ENCODE data around the gene LYPD6B.
A peak's percentile ranks its signal among the peaks of the same experiment; 100 is the strongest.

LYPD6B gene

DNA sequence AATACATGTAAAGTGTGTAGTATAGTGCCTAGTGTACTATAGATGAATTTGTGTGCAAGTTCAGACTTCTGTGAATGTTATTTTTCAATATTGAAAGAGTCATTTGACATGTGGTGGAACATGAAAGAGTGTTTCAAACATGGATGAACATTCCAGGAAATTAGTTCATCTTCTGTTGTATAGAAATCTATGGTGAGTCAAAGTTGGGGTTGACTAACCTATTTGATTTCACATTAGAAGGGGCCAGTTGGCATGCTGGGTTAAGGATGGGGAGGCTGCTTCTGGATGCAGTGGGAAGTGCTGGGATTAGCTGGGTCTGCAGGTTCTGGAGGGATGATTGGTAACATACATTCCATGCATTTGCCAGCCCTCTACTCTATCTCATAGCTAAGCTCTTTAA is 50.6 kb downstream of the LYPD6B start:
- peaks cover 24% of the 10 kb centered on the region for H3K9me3 Mint-ChIP-seq
- peaks cover 2% of the 10 kb centered on the region for H3K27me3 Mint-ChIP-seq (ENCODE audit: low read depth, poor library complexity)
- no peak overlapping the region for H3K27ac Mint-ChIP-seq
- no peak for DNase-seq
- TF ChIP-seq, protein P1, sequence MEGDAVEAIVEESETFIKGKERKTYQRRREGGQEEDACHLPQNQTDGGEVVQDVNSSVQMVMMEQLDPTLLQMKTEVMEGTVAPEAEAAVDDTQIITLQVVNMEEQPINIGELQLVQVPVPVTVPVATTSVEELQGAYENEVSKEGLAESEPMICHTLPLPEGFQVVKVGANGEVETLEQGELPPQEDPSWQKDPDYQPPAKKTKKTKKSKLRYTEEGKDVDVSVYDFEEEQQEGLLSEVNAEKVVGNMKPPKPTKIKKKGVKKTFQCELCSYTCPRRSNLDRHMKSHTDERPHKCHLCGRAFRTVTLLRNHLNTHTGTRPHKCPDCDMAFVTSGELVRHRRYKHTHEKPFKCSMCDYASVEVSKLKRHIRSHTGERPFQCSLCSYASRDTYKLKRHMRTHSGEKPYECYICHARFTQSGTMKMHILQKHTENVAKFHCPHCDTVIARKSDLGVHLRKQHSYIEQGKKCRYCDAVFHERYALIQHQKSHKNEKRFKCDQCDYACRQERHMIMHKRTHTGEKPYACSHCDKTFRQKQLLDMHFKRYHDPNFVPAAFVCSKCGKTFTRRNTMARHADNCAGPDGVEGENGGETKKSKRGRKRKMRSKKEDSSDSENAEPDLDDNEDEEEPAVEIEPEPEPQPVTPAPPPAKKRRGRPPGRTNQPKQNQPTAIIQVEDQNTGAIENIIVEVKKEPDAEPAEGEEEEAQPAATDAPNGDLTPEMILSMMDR (IDR thresholded peaks at IDR 0.05): no peak
- H3K4me3 Mint-ChIP-seq: no peak overlapping the region
- peaks cover 27% of the 10 kb centered on the region for H3K36me3 Mint-ChIP-seq (ENCODE audit: low read depth)
- H3K4me1 Mint-ChIP-seq: peaks cover 23% of the 10 kb centered on the region

DNA sequence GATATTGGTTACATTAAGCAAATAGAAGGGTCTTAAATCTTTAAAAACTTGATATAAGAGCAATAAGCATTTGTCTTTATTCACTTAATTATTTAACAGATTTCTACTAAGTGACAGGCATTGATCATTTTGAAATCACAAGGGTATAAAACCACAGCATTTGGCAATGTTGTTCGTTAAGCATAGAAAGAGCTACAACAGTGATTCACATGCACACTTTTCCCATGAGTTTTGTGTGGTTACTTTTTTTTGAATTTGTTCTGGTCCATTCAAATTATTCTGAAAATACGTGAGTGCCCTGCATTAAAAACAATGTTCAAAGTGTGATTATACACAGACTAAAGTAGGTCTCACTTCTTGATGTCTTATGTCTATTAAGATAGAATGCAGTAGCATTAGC is 52.2 kb downstream of the LYPD6B start:
- no peak overlapping the region for H3K4me3 Mint-ChIP-seq
- peaks cover 24% of the 10 kb centered on the region for H3K36me3 Mint-ChIP-seq (ENCODE audit: low read depth)
- H3K9me3 Mint-ChIP-seq: peaks cover 24% of the 10 kb centered on the region
- H3K27me3 Mint-ChIP-seq (ENCODE audit: low read depth, poor library complexity): peaks cover 2% of the 10 kb centered on the region
- H3K27ac Mint-ChIP-seq: no peak overlapping the region
- DNase-seq: no peak
- H3K4me1 Mint-ChIP-seq: peaks cover 11% of the 10 kb centered on the region
- TF ChIP-seq, protein P1 (IDR thresholded peaks at IDR 0.05): no peak

DNA sequence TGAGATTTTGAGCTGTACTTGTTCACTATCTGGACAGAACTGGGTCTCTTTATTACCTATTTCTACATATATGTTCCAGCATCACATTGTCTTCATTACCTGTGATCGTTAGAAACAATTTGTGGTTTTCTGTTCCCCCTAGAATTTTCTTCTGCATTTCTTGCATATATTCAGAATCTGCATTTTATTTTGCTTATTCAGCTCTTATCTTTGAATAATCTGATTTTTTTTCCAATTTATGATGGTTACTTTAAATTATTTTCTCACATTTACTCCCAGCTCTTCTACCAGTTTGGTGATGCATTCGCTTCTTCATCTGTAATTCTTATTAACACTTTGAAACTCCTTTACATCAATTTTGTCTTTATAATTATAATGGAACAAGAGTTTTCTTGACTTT is 55.1 kb downstream of the LYPD6B start:
- Mint-ChIP-seq H3K36me3 (ENCODE audit: low read depth) (peaks cover under 1% of the 10 kb centered on the region), H3K27ac (no peak overlapping the region), H3K9me3 (no peaks in the 10 kb centered on the region), H3K27me3 (ENCODE audit: low read depth, poor library complexity) (peaks cover 2% of the 10 kb centered on the region), H3K4me3 (no peak overlapping the region), H3K4me1 (peaks cover 10% of the 10 kb centered on the region)
- TF ChIP-seq, protein P1 (IDR thresholded peaks at IDR 0.05): no peak
- no peak for DNase-seq

DNA sequence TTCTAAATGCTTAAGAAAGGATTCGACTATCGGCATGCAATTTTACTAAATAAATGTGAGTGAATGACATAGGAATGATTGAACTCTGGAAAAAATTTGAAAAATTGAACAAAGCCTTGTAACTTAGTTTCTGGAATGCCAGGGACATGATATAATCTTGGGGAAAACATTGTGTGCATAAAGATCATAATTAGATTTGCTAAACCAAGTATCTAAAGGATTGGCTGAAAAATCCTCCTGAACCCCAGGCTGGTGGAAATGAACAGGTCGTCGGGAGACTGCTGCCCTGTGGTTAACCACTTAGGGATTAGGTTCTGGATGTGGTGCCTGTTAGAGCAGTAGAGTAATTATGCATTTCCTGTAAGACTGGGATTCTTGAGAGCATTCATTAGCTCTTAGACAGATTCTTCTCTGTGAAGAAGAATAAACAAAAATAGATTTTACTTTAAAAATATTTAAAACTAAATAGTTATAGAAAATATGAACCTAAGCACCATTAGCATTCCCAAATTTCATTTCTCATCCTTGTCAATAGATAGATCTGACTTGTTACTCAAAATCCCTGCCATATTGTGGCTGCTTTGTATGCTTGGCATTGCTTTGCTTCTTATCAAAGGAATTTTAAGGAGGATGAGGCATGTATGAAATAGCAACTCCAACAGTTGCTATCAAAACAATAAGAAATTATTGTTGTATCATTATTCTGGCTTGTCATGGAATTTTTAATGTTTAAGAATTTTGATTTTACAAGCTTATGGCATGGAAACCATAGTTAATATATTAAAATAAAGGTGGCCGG is 55.9 kb downstream of the LYPD6B start:
- H3K9me3 Mint-ChIP-seq: no peaks in the 10 kb centered on the region
- no peaks in the 10 kb centered on the region for H3K36me3 Mint-ChIP-seq (ENCODE audit: low read depth)
- TF ChIP-seq, protein P1 (IDR thresholded peaks at IDR 0.05): no peak
- H3K4me3 Mint-ChIP-seq: no peak overlapping the region
- H3K27me3 Mint-ChIP-seq (ENCODE audit: low read depth, poor library complexity): peaks cover 2% of the 10 kb centered on the region
- DNase-seq: no peak
- no peak overlapping the region for H3K27ac Mint-ChIP-seq
- H3K4me1 Mint-ChIP-seq: peaks cover 17% of the 10 kb centered on the region

DNA sequence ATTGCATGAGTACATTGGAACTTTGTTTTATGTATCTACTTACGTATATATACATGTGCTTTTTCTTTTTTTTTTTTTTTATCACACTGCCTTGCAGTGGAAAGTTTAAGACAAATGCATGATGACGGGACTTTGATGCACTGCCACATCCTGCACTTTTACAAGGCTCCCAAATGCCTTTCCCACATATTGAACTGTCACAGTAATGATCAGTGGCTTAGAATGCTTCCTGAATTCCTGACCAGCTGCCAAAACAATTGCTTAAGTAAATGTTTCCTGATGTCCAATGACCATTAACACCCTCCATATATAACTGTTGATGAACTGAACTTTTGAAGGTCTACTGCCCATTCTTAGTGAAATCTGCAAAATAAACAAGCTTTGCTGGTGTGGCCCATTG is 60.2 kb downstream of the LYPD6B start:
- TF ChIP-seq, protein P1 (IDR thresholded peaks at IDR 0.05): no peak
- peak overlapping the region; percentile 74 for H3K27ac Mint-ChIP-seq
- DNase-seq: no peak
- H3K36me3 Mint-ChIP-seq (ENCODE audit: low read depth): peaks cover 4% of the 10 kb centered on the region
- H3K4me1 Mint-ChIP-seq: peaks cover 33% of the 10 kb centered on the region
- H3K9me3 Mint-ChIP-seq: peaks cover 3% of the 10 kb centered on the region
- H3K27me3 Mint-ChIP-seq (ENCODE audit: low read depth, poor library complexity): no peaks in the 10 kb centered on the region
- H3K4me3 Mint-ChIP-seq: no peak overlapping the region

DNA sequence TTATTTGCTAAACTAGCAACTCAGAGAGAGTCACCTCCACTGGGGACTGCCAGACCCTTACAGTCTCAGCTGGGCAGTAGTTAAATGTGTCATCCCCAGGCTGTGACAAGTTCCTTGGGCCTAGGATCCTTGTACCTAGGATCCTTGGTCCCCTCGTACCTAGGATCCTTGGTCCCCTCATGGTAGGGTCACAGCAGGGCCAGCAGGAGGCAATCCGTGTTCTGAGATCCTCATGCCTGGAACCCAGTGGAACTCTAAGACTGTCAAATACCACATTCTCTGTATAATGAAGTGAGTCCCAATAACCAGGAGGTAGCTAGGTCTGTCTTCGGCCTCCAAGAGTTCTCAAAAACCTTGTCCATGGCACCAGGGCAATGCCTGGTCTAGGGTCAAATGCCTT is 60.8 kb downstream of the LYPD6B start:
- Mint-ChIP-seq H3K27me3 (ENCODE audit: low read depth, poor library complexity) (no peaks in the 10 kb centered on the region), H3K4me1 (peaks cover 33% of the 10 kb centered on the region), H3K36me3 (ENCODE audit: low read depth) (peaks cover 4% of the 10 kb centered on the region), H3K9me3 (peaks cover 3% of the 10 kb centered on the region), H3K27ac (no peak overlapping the region), H3K4me3 (no peak overlapping the region)
- TF ChIP-seq, protein P1 (IDR thresholded peaks at IDR 0.05): no peak
- DNase-seq: no peak
